Small intestine (tissue), 7 donors: Measurements from ENCODE around the gene ARHGAP15. TPM values are rescaled to one million over a fixed set of nuclear protein-coding genes. Genes with fewer than 3 reads are reported as not detected.

ENCODE experiments used
- DNase-seq, 2 donors: peaks; one replicate each; pipeline versions ENCODE4 v3.0.0 to v3.0.0-alpha.2; 2013
- FAIRE-seq: peaks from 2 replicates; lab custom pipeline; 2012; peaks lifted over from hg19 to GRCh38; lab: Jason Lieb, UNC
- H3K27ac ChIP-seq, 3 donors: one replicate each; pipeline ENCODE4 v1.5.1; 2013; ENCODE audit warnings: low read length in 2 of 3, mild to moderate bottlenecking in 2 of 3, control low read depth in 1 of 3, inconsistent platforms in 1 of 3, low read depth in 1 of 3, moderate library complexity in 1 of 3
- H3K27me3 ChIP-seq, 3 donors: one replicate each; pipeline ENCODE4 v1.6.1; 2013; ENCODE audit warnings: low read length in 3 of 3, inconsistent platforms in 1 of 3; ENCODE audit not compliant: control insufficient read depth in 3 of 3, insufficient read depth in 3 of 3
- H3K36me3 ChIP-seq, 3 donors: one replicate each; pipeline ENCODE4 v1.6.1; 2013; ENCODE audit warnings: low read length in 3 of 3, inconsistent platforms in 1 of 3, low read depth in 1 of 3, mild to moderate bottlenecking in 1 of 3, moderate library complexity in 1 of 3; ENCODE audit not compliant: control insufficient read depth in 3 of 3, insufficient read depth in 2 of 3
- H3K4me1 ChIP-seq, 3 donors: one replicate each; pipeline ENCODE4 v1.6.1; 2013; ENCODE audit warnings: low read length in 2 of 3, inconsistent platforms in 1 of 3, low read depth in 1 of 3, mild to moderate bottlenecking in 1 of 3, moderate library complexity in 1 of 3; ENCODE audit not compliant: control insufficient read depth in 3 of 3, insufficient read depth in 2 of 3
- H3K4me3 ChIP-seq, 3 donors: one replicate each; pipeline ENCODE4 v1.5.1; 2013; ENCODE audit warnings: low read length in 3 of 3, control low read depth in 1 of 3, inconsistent platforms in 1 of 3, low read depth in 1 of 3, mild to moderate bottlenecking in 1 of 3, moderate library complexity in 1 of 3
- H3K9me3 ChIP-seq, 2 donors: one replicate each; pipeline ENCODE4 v1.6.1; 2013; ENCODE audit warnings: low read depth in 1 of 2, low read length in 1 of 2; ENCODE audit not compliant: control insufficient read depth in 2 of 2, insufficient read depth in 1 of 2
- WGBS, 3 donors: extraction: QIAGEN DNeasy Blood & Tissue Kit; methylation state at CpG; one replicate each; pipeline ENCODE4 v1.1.7; 2013; 5-methylcytosine and 5-hydroxymethylcytosine counted together
- polyA plus RNA-seq, 4 donors: library from polyadenylated mRNA; stranded (reverse) in 3 of 4; unstranded in 1 of 4; fragments of 200-250 nt in 3 of 4; fragments of 120-200 nt in 1 of 4; gene quantifications; one replicate each; pipeline versions ENCODE4 v1.2.1 to v1.2.3, GENCODE V29; 2013
- donor health status: healthy with polysubstance abuse.
- donor health status: control.
- donor health status: control.
- donor health status: Bipolar disorder and iron deficiency.
- donor health status: healthy.

Gene ARHGAP15
- polyA plus RNA-seq, 4 donors = 0.67 to 18.2 (median 10.1) TPM

DNA sequence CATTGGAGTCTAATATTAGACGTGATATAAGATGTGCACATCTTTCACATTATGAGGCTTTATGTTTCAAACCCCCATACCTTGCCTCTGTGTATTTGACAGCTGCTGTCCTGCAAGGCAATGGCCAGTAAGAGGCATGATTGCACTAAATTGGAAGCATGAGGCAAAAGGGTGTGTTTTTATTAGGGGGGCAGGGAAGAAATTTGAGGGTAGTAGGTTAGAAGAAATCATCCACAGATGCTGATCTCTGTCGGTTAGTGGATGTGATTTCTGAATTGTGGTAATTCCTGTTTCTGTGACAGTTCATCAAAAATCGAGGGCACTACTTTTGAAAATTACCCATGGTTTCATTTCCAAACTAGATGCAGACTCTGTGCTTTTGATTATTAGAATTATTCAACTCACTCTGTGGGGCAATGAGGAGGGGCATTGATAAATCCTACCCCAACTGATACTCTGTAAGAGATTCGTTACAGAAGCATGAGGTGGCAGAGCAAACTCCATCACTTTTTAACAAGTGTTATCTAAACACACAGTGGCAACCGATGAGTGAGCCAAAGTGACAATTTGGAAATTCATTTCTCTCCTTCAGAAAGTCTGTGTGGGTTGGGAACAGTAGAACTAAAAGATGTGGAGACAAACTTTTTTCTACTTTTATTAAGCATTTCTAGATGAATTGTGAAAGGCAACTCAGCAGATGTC lies 453.0 kb downstream of the ARHGAP15 start:
- no peaks in the 10 kb centered on the region for H3K36me3 ChIP-seq
- H3K9me3 ChIP-seq = no peaks in the 10 kb centered on the region
- H3K4me1 ChIP-seq = peaks cover 0 to 4% (median 0%) of the 10 kb centered on the region in 3 donors
- H3K27ac ChIP-seq = no peak overlapping the region
- no peak for DNase-seq
- no peaks in the 10 kb centered on the region for H3K27me3 ChIP-seq
- no peak for FAIRE-seq
- WGBS, 3 donors = 50 to 52% (median 51%) methylated on average over 5 of the region's 5 CpGs
- H3K4me3 ChIP-seq = no peak overlapping the region

DNA sequence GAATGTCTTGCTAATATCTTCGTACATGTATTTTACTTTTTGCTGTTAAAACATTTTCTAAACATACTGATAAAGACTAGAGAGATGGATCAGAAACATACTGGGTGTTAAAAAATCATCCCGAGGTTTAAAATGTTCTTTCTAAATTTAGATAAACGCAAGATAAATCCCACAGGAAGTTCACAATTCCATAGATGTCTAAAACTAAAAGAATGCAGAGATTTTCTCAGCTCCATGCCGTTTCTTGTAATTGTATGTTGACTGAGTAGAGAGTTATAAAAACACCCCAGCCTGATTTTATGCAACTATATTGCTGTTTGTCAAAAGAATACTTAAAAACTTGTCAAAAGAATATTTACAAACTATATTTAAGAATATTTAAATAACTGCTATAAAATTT lies 455.7 kb downstream of the ARHGAP15 start:
- no peak overlapping the region for H3K27ac ChIP-seq
- no peak overlapping the region for H3K4me3 ChIP-seq
- no peak for FAIRE-seq
- WGBS, 3 donors = 44 to 62% (median 47%) methylated on average over 4 of the region's 4 CpGs
- DNase-seq = no peak
- H3K9me3 ChIP-seq = no peaks in the 10 kb centered on the region
- H3K4me1 ChIP-seq = peaks cover 0 to 4% (median 0%) of the 10 kb centered on the region in 3 donors
- H3K36me3 ChIP-seq = no peaks in the 10 kb centered on the region
- H3K27me3 ChIP-seq = no peaks in the 10 kb centered on the region

DNA sequence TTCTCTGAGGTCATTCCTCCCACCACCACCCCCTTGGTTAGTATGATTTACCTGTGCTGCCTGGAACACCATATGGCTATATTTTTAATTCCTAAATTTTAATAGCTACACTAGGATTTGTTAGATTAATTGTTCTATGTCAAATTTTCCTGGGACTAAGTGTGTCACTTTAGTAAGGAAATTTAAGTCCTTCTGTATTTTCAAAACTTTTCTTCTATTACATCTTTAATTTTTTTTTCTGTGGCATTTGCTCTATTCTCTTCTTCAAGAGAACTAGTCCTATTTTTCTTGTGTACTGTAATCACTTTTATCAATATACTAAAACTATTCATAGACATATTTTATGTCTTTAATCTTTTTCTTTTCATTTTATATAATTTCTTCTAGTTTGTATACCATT lies 456.9 kb downstream of the ARHGAP15 start:
- H3K36me3 ChIP-seq = no peaks in the 10 kb centered on the region
- H3K27me3 ChIP-seq = no peaks in the 10 kb centered on the region
- FAIRE-seq (peak; percentile 73), DNase-seq (no peak)
- no peaks in the 10 kb centered on the region for H3K9me3 ChIP-seq
- H3K27ac ChIP-seq = no peak overlapping the region
- H3K4me3 ChIP-seq = no peak overlapping the region
- H3K4me1 ChIP-seq = peaks cover 0 to 4% (median 0%) of the 10 kb centered on the region in 3 donors

GRCh38 chr2:143588746-143589145 lies 459.5 kb downstream of the ARHGAP15 start:
- FAIRE-seq = no peak
- DNase-seq = no peak
- Histone ChIP-seq H3K4me1 (peaks cover 0 to 3% (median 0%) of the 10 kb centered on the region in 3 donors), H3K9me3 (no peaks in the 10 kb centered on the region), H3K36me3 (no peaks in the 10 kb centered on the region), H3K27ac (no peak overlapping the region), H3K4me3 (no peak overlapping the region), H3K27me3 (no peaks in the 10 kb centered on the region)

GRCh38 chr2:143594161-143594560 lies 464.9 kb downstream of the ARHGAP15 start:
- no peaks in the 10 kb centered on the region for H3K9me3 ChIP-seq
- 81 to 88% (median 82%) methylated on average over 7 of the region's 7 CpGs for WGBS, 3 donors
- no peaks in the 10 kb centered on the region for H3K27me3 ChIP-seq
- no peaks in the 10 kb centered on the region for H3K36me3 ChIP-seq
- FAIRE-seq (no peak), DNase-seq (no peak)
- H3K4me1 ChIP-seq = peaks cover 0 to 3% (median 0%) of the 10 kb centered on the region in 3 donors
- H3K4me3 ChIP-seq = no peak overlapping the region
- H3K27ac ChIP-seq = no peak overlapping the region

DNA sequence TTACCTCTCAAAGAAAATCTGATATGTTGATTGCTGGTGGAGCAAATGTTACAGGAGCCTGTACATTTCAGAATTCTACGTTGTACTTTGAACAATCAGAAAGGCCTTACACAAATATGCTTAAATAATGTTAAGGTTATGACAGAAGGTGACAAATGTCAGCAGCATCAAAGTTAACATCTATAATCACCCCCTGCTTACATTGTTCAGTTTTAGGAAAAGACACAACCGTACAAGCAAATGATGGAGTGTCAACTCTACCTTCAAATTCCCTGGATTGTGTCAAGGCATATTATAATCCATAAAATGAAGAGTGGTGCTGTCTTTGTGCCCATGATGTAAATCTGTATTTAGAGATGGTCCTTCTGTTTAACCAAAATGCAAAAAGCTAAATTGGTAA lies 465.5 kb downstream of the ARHGAP15 start:
- H3K9me3 ChIP-seq = no peaks in the 10 kb centered on the region
- peaks cover 0 to 3% (median 0%) of the 10 kb centered on the region in 3 donors for H3K4me1 ChIP-seq
- WGBS, 3 donors = 44 to 96% (median 45%) methylated on average over 2 of the region's 2 CpGs
- DNase-seq = no peak
- H3K27me3 ChIP-seq = no peaks in the 10 kb centered on the region
- no peaks in the 10 kb centered on the region for H3K36me3 ChIP-seq
- H3K4me3 ChIP-seq = no peak overlapping the region
- H3K27ac ChIP-seq = no peak overlapping the region
- FAIRE-seq = no peak

- 79 to 93% (median 84%) methylated on average over 2 of the region's 2 CpGs for WGBS, 3 donors
- Histone ChIP-seq H3K27ac (no peak overlapping the region), H3K4me1 (no peaks in the 10 kb centered on the region), H3K36me3 (no peaks in the 10 kb centered on the region), H3K4me3 (no peak overlapping the region), H3K27me3 (no peaks in the 10 kb centered on the region), H3K9me3 (no peaks in the 10 kb centered on the region)
- FAIRE-seq (no peak), DNase-seq (no peak)
Observed at GRCh38 chr2:143600116-143600515, 470.9 kb downstream of the ARHGAP15 start.

DNA sequence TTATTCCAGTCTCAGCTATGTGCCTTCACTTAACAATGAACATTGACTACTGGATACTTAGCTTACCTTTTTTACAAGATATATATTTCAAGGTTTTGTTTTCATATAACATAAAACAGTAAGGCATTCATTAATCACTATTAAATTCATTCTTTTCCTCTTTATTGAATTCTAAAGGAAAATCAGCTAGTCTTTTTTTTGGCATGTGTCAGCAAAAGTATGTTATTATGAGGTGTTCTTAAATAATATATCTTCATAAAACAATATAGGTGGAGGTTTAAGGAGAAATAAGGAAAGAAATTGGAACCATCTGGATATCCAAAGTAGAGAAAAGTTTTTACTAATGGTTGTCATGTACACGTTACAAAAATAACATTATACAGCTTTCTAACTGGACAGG lies 472.6 kb downstream of the ARHGAP15 start:
- H3K36me3 ChIP-seq = no peaks in the 10 kb centered on the region
- DNase-seq (no peak), FAIRE-seq (no peak)
- no peaks in the 10 kb centered on the region for H3K9me3 ChIP-seq
- 79 to 91% (median 85%) methylated on average over 1 of the region's 1 CpG for WGBS, 3 donors
- H3K27ac ChIP-seq = no peak overlapping the region
- peaks cover 0 to 2% (median 0%) of the 10 kb centered on the region in 3 donors for H3K4me1 ChIP-seq
- no peaks in the 10 kb centered on the region for H3K27me3 ChIP-seq
- no peak overlapping the region for H3K4me3 ChIP-seq
